ENCODE results near the gene PDE6C. TPM values are rescaled to one million over a fixed set of nuclear protein-coding genes. Genes with fewer than 3 reads are reported as not detected.

PDE6C gene
- total and polyA plus RNA-seq, 2 of the 8 experiments (the other 6 are each of a cell fraction or from before 2014, with no cell fraction given): not detected

DNA sequence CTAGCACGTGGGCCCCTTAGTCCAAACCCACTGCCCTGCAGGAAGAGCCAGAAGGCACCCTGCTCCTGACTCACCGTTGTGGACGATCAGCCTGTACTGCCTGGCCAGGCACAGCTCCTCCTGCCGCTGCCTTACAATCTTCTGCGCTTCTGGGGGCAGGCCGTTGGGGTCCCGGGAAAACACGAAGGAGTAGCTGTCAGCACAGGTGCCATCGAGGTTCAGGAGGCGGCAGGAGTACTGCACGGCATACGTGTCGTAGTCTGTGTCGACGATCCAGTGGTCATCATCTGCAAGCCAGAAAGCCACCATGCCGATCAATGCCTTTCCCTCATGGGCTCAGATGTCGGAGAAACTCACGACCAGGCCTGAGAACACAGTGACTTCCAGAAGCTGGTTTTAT, 18.6 kb upstream of the PDE6C start (continued):
- TF ChIP-seq EGR1 (IDR thresholded peaks at IDR 0.05; ENCODE audit: borderline replicate concordance, low read depth, low read length) (no peak), CHD2 (IDR thresholded peaks at IDR 0.05; ENCODE audit: low read length) (no peak), CEBPB (IDR thresholded peaks at IDR 0.05; ENCODE audit: low read depth, low read length) (no peak), BRCA1 (IDR thresholded peaks at IDR 0.05; ENCODE audit: low read depth, low read length) (no peak), SUZ12 (IDR thresholded peaks at IDR 0.05; ENCODE audit: low read length) (no peak), JUN (IDR thresholded peaks at IDR 0.05; ENCODE audit: low read depth, low read length) (no peak)

Measured in H1 (cell line).